HG03378 (cell line): Measurements from ENCODE around the gene ZFP69B.
A peak's percentile ranks its signal among the peaks of the same experiment; 100 is the strongest.
"Not testable (repeated sequence)": the region's sequence is repeated elsewhere in the genome, so short reads cannot be mapped to it uniquely, and the experiment has no call there.

Source experiments
- ATAC-seq: cut with Tn5 transposase; IDR thresholded peaks from one replicate; pipeline ENCODE4 v1.9.1; 2021; ENCODE audit warnings: mild to moderate bottlenecking, moderate library complexity; ENCODE audit not compliant: unreplicated experiment

The ZFP69B gene

GRCh38 chr1:40435471-40435870, 14.8 kb upstream of the ZFP69B start:
- no peak for ATAC-seq

- ATAC-seq, result no peak
Measured at GRCh38 chr1:40435876-40436275, 14.4 kb upstream of the ZFP69B start.

GRCh38 chr1:40438391-40439015, 11.8 kb upstream of the ZFP69B start:
- ATAC-seq, result no peak

GRCh38 chr1:40439247-40439646, 11.0 kb upstream of the ZFP69B start:
- no peak for ATAC-seq

- peak; percentile 56 for ATAC-seq
Measured at GRCh38 chr1:40450495-40451237, 390 bp downstream of the ZFP69B start.

GRCh38 chr1:40451238-40451585, 936 bp downstream of the ZFP69B start:
- ATAC-seq, result peak; percentile 25

GRCh38 chr1:40454873-40455272, 4.6 kb downstream of the ZFP69B start:
- no peak for ATAC-seq

GRCh38 chr1:40462956-40463590, 12.8 kb downstream of the ZFP69B start:
- no peak for ATAC-seq

GRCh38 chr1:40469327-40469726, 19.1 kb downstream of the ZFP69B start:
- no peak for ATAC-seq

GRCh38 chr1:40475268-40475667, 25.0 kb downstream of the ZFP69B start:
- no peak for ATAC-seq

- ATAC-seq, result no peak
Measured at GRCh38 chr1:40476924-40477677, 26.8 kb downstream of the ZFP69B start, which contains the start of gene ZFP69. Gene ZFP69 (plus strand): TSS chr1:40477290. CDS start chr1:40479362, 2,072 bp downstream.

GRCh38 chr1:40477678-40478053, 27.4 kb downstream of the ZFP69B start:
- ATAC-seq, result no peak

GRCh38 chr1:40478276-40478675, 28.0 kb downstream of the ZFP69B start:
- no peak for ATAC-seq

GRCh38 chr1:40479156-40479555, 28.9 kb downstream of the ZFP69B start:
- no peak for ATAC-seq

- no peak for ATAC-seq
Measured at GRCh38 chr1:40495315-40495903, 45.1 kb downstream of the ZFP69B start.

- not testable (repeated sequence) for ATAC-seq
Measured at GRCh38 chr1:40502651-40503050, 52.4 kb downstream of the ZFP69B start.

GRCh38 chr1:40507973-40508372, 57.7 kb downstream of the ZFP69B start:
- no peak for ATAC-seq

- ATAC-seq, result no peak
Measured at GRCh38 chr1:40508375-40509341, 58.4 kb downstream of the ZFP69B start, which contains the start of gene EXO5. Gene EXO5 (plus strand): TSS chr1:40508767. CDS start chr1:40514545, 5,778 bp downstream.
